AG04450 (cell line): Measurements from ENCODE around the gene MTUS2. TPM values are rescaled to one million over a fixed set of nuclear protein-coding genes. Genes with fewer than 3 reads are reported as not detected.

Source experiments
- CTCF ChIA-PET: fragments of 300-600, 350-600 bp; formaldehyde crosslinking; extraction: SDS; loops from one replicate; lab custom pipeline; 2022; ENCODE audit warnings: antibody characterized with exemption, inconsistent platforms; lab: Charles Lee
- POLR2A ChIA-PET: fragments of 350-600 bp; formaldehyde crosslinking; extraction: SDS; loops from one replicate; lab custom pipeline; 2021; ENCODE audit warnings: antibody characterized with exemption, inconsistent platforms; lab: Yijun Ruan, JAX
- DNase-seq: peaks from one replicate; pipeline ENCODE4 v3.0.0-alpha.2; 2011; ENCODE audit warnings: low read depth, low spot score
- H3K27ac ChIP-seq: one replicate; pipeline ENCODE4 v1.5.1; 2012; ENCODE audit warnings: low read depth, low read length, control low read depth
- H3K27me3 ChIP-seq: one replicate; pipeline ENCODE4 v1.6.0; 2012; ENCODE audit warnings: low read length; ENCODE audit not compliant: control insufficient read depth, insufficient read depth
- H3K4me3 ChIP-seq: 2 replicates; pipeline ENCODE4 v1.5.1; 2011; ENCODE audit warnings: mild to moderate bottlenecking, low read depth, low read length, control low read depth
- H3K9me3 ChIP-seq: 2 replicates; pipeline ENCODE4 v1.5.1; 2012; ENCODE audit warnings: low read length; ENCODE audit not compliant: control insufficient read depth, insufficient read depth
- CTCF ChIP-seq: IDR thresholded peaks from 2 replicates; pipeline ENCODE4 v1.5.1; 2011; ENCODE audit warnings: low read depth, low read length, control low read depth, inconsistent platforms
- polyA plus RNA-seq: library from polyadenylated mRNA; depleted of rRNA; stranded (reverse); fragments of >200 nt; gene quantifications from 2 replicates; pipeline ENCODE4 v1.2.3, GENCODE V29; 2011

The MTUS2 gene
- polyA plus RNA-seq, 1 experiment = 0.02 TPM

GRCh38 chr13:29421118-29421517 lies 601.0 kb downstream of the MTUS2 start:
- H3K27ac ChIP-seq = no peak overlapping the region
- no peak for TF ChIP-seq CTCF
- H3K9me3 ChIP-seq = no peaks in the 10 kb centered on the region
- ChIA-PET CTCF (no interaction called here), POLR2A (no interaction called here)
- peaks cover 11% of the 10 kb centered on the region for H3K27me3 ChIP-seq
- DNase-seq = no peak
- H3K4me3 ChIP-seq = no peak overlapping the region

GRCh38 chr13:29422015-29422414 lies 601.9 kb downstream of the MTUS2 start:
- DNase-seq = no peak
- TF ChIP-seq CTCF = no peak
- Histone ChIP-seq H3K27ac (no peak overlapping the region), H3K4me3 (no peak overlapping the region), H3K27me3 (peaks cover 19% of the 10 kb centered on the region), H3K9me3 (no peaks in the 10 kb centered on the region)
- POLR2A ChIA-PET = no interaction called here
- CTCF ChIA-PET = no interaction called here

DNA sequence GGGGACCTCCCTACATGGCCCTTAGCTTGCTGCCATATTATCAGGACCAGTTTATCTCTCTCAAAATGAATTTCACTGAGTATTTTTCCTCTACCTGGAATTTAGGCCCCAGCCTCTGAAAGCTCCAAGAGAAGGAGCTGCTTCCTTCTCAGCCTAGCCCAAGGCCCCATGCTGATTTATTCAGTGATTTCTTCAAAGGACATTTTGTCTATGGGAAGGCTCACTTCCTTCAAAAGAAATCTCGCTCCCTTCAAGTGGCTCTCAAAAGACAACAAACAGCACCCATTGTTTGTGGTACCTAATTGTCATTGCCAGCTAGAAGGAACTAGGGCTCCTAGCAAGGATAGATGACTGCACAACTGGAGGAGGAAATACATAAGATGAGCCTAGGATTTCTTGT lies 602.9 kb downstream of the MTUS2 start:
- ChIA-PET CTCF (no interaction called here), POLR2A (no interaction called here)
- Histone ChIP-seq H3K27ac (peak overlapping the region; percentile 3), H3K9me3 (no peaks in the 10 kb centered on the region), H3K27me3 (peaks cover 22% of the 10 kb centered on the region), H3K4me3 (no peak overlapping the region)
- no peak for DNase-seq
- no peak for TF ChIP-seq CTCF

DNA sequence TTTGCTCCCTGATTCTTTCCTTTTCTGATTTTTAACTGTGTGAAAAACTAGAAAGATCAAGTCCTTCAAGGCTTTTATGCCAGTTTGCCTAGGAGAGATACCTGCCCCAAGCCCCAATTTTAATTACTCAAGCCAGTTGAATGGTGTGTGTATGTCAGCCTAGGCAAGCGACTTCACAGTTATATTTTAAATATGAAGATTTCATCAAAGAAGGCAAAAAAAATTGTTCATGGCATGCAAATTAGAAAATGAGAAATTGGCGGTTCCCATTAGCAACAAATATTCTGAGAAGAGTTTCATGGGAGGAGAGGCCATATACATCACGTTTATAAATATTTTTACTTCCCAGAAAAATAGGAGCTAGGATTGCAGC lies 607.8 kb downstream of the MTUS2 start:
- Histone ChIP-seq H3K4me3 (peak overlapping the region; percentile 26; the same call in 1 of the 2 replicates), H3K27ac (no peak overlapping the region), H3K27me3 (peaks cover 39% of the 10 kb centered on the region), H3K9me3 (no peaks in the 10 kb centered on the region)
- TF ChIP-seq CTCF = no peak
- DNase-seq = no peak
- ChIA-PET POLR2A (no interaction called here), CTCF (no interaction called here)

DNA sequence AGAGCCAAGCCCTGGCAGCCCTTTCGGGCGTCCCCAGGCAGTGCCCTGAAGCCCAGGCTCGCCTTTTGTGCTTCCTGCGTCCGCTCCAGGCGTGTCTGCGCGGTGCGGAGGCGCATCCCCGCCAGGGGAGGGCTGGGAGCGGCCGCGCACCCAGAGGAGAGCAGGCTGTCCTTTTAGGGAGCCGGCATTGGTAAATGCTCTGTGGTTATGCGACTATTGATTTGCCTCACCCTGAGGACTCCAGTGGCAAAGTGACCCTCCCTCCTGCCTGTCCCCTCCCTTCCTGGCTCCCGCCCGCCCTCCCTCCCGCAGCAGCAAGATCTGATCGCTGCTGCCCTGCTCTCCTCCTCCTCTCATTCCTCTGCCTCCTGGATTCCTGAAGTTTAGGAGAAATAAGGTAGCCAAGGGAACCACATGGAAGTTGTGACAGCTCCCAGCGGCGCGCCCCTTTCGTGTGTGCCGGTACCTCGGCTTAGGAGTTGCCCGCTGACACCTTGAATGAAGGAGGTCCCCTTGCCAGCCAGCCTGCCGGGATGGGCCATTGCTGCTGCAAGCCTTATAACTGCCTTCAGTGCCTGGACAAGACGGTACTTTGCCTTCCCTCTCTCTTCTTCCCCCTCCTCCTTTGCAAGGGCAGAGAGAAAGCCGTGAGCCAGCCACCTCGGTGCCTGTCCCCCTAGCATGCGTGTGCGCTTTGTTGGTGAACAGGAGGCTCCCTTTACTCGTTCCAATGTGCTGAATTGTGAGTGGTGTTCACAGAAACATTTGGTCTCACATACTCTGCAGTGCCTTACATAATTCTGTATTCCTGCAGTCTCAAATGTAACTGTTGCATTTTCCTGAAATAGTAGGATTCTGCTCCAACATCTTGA lies 608.4 kb downstream of the MTUS2 start:
- DNase-seq = no peak

More for the DNA sequence above, 608.4 kb downstream of the MTUS2 start:
- Histone ChIP-seq H3K27me3 (peaks cover 39% of the 10 kb centered on the region), H3K4me3 (peak overlapping the region; percentile 26), H3K27ac (no peak overlapping the region), H3K9me3 (no peaks in the 10 kb centered on the region)
- POLR2A ChIA-PET = no interaction called here
- 0 out of 2 replicates have a peak, but pooled peaks have one; percentile 6 for TF ChIP-seq CTCF
- CTCF ChIA-PET = no interaction called here
